ENCODE results near the gene BSN.

DNA sequence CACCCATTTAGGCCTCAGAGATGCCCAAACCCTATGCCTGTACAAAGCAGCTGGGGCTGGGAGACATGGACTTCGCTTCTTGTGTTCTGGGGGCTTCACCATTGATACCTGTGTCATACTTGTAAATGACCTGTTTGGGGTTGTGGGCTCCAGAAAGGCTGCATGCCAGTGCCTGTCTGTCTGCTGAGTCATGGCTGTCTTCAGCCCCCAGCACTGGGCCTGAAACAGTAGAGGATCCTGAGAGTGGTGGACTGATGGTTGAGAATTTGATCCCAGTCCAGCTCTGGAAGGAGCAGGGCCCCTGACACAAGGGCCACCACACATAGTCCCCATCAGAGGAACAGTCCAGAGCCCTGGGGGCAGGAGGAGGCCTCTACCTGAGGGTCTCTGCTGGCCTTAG lies 95.3 kb downstream of the BSN start:
- TF ChIP-seq CTCF (IDR thresholded peaks at IDR 0.05) = no peak
- no peak for TF ChIP-seq POLR2A (IDR thresholded peaks at IDR 0.05)
- TF ChIP-seq POLR2AphosphoS5 (IDR thresholded peaks at IDR 0.05) = no peak
